G401 (cell line): Measurements from ENCODE around the gene SLC39A11. TPM values are rescaled to one million over a fixed set of nuclear protein-coding genes. Genes with fewer than 3 reads are reported as not detected.
A peak's percentile ranks its signal among the peaks of the same experiment; 100 is the strongest.
"Not testable (repeated sequence)": the region's sequence is repeated elsewhere in the genome, so short reads cannot be mapped to it uniquely, and the experiment has no call there.

Source experiments
- DNase-seq: peaks from one replicate; pipeline ENCODE4 v3.0.0-alpha.2; 2015; ENCODE audit warnings: low spot score
- in situ Hi-C: cut with HindIII; loops from 2 replicates; pipeline ENCODE4 v1.10.0; 2016; ENCODE audit warnings: low sequenced_read_pairs, mixed read lengths
- total RNA-seq: library from RNA; depleted of rRNA; stranded (reverse); fragments of >200 nt; shearing (Covaris generic); gene quantifications from 2 replicates; pipeline ENCODE4 v1.2.3, GENCODE V29; 2014

SLC39A11 gene
- total RNA-seq, 1 experiment from 2014 or later: 4.1 TPM

- in situ Hi-C loops: no loop called here
- DNase-seq: peak; percentile 88
These were observed 2.9 kb downstream of the SLC39A11 start for GRCh38 chr17:73089322-73090317.

DNA sequence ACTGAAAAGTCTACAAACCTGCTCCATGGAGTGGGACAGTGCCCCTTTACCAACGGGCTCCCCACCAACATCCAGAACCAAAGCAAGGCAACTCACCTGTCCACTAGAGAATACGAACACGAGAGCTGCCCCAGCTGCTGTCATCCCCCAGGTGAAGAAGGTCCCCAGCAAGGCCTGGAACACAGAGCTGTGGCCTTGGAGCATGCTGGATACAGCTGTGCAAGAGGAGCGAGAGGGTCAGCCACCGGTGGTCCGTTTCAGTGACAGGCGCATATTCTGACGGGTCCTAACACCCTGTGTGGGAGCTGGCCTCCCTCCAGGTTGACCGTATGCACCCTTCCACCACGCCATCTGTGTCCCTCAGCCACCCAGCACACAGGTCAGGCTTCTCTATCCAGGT, 3.9 kb downstream of the SLC39A11 start:
- DNase-seq: no peak
- in situ Hi-C loops: no loop called here

GRCh38 chr17:73083432-73083831, 9.1 kb downstream of the SLC39A11 start:
- in situ Hi-C loops: no loop called here

GRCh38 chr17:73074566-73074965, 17.9 kb downstream of the SLC39A11 start:
- in situ Hi-C loops: no loop called here
- no peak for DNase-seq

More at GRCh38 chr17:73083432-73083831, 9.1 kb downstream of the SLC39A11 start:
- DNase-seq: no peak

DNA sequence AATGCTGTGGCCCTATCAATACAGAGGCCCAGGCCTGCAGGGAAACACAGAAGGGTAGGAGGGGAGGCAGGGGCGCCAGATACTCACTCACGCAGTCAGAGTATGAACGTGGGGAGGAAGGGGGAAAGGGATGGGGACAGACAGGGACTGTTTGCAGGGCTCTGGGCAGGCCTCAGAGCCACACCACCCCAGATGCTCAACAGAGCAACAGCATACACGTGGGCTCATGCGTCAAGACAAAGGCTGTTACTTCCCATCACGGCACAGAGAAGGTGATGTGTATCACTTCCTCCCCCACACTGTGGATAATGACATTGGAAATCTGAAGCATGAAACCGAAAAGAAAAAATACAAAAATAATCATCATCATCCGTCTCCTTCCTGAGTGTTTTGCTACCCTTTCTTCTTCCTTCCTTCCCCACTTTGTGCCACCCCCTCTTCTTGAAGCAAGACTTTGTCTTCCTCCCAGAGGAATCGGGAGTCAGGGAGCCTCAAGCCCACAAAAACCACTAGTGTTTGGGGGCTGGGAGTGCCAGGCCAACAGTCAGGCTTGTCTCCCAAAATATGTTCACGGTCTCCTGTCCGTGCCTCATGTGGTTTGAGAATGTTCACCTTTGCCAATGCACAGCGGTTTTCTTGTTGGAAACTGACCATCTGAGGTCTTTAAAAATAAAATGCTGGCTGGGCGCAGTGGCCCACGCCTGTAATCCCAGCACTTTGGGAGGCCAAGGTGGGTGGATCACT, 20.1 kb downstream of the SLC39A11 start:
- no peak for DNase-seq
- in situ Hi-C loops: no loop called here

DNA sequence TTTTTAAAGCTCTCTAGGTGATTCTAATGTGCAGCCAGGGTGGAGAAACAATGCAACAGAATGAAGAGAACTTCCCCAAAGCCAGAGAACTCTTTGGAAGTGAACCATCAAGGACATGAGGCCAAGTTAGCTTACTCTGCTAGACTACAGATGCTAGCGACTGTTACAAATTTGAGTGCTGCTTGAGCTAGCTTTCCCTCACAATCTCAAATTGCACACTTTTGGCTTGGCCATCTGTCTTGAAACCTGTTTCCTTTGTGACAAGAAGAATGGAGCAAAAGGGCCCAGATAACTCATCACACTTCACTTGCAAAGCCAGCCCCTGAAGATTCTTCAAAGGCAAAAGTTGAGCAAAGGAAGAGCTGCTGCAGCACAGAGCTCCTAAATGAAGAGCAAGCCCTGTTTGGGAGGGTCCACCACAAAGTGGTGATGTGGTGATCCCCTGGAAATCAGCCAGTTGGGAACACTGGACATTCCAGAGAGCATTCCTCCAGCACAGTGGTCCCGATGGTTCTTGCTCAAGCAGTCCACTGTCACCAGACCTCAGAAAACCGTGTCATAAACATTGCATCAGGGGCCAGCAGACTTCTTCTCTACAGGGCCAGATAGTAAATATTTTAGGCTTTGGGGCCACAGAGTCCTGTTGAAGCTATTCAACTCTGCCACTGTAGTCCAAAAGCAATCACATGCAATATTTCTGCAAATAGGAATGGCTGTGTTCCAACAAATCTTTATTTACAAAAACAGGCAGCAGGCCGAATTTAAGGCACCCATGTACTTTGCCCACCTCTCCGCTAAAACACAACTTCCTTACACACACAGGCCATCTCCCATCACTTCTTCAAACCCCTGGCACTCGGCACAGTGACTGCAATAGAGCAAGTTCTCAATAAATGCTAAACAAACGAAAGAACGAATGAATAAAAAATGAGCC, 21.2 kb downstream of the SLC39A11 start:
- DNase-seq: peak; percentile 41
- in situ Hi-C loops: no loop called here

GRCh38 chr17:73069841-73070240, 22.6 kb downstream of the SLC39A11 start:
- in situ Hi-C loops: no loop called here
- no peak for DNase-seq

DNA sequence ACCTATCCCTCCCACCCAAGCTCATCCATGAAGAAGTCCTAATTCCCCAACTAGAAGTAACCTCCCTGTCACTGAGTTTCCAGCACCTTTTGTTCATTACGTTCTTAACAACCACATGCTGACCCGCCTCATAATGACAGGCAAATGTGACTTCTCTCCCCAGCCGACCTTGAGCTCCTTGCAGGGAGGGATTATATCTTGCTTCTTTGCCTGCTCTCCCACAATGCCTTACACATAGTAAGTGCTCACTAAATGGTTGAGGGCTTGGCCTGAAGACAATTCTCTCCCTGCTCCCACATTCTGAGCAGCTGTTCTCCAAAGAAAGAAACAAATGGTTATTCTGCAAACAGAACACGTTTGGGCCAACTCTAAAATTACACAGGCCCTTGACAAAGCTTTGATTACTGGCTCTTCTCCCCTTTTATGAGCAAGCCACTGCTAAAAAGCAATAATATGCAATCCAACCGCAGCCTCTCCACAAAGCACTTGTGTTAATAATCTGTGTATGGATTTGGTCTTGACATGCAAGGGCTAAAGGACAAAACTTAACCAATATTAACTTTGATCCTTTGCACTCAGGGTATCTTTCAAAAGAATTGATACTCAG, 23.2 kb downstream of the SLC39A11 start:
- in situ Hi-C loops: no loop called here
- DNase-seq: no peak

- in situ Hi-C loops: no loop called here
- peak; percentile 63 for DNase-seq
These were observed 23.9 kb downstream of the SLC39A11 start for GRCh38 chr17:73068322-73069153.

GRCh38 chr17:73067699-73068098, 24.8 kb downstream of the SLC39A11 start:
- DNase-seq, in situ Hi-C loops: not testable (repeated sequence)

GRCh38 chr17:73067075-73067474, 25.4 kb downstream of the SLC39A11 start:
- no peak for DNase-seq
- in situ Hi-C loops: no loop called here

DNA sequence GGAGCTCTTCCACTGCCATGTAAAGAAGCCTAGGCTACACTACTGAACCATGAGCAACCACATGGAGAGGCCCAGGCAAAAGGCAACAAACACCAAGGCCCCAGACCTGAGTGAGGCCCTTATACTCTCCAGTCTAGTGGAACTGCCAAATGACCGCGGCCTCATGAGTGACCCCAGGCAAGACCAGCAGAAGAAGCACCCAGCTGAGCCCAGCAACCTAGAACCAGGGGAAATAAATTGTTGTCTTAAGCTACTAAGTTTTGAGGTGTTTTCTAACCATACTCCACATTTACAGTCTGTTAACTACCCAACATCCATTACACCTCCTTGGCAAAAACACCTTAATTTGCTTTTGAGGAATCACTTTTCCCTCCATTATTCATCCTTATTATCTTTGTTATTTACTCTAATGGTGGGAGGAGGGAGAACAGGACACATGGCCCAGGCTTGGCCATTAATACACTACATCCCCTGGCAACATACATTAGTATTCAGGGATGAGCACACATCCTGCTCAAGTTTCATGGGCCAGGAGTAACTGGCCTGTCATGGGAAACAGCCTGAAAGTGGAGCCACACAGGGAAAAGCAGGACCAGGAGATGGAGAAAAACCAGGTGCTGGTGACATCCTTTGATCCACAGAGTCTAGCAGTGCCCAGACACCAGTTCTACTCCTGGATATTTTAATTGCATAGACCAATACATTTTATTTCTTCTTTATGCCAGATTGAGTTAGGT, 26.2 kb downstream of the SLC39A11 start:
- in situ Hi-C loops: no loop called here

DNA sequence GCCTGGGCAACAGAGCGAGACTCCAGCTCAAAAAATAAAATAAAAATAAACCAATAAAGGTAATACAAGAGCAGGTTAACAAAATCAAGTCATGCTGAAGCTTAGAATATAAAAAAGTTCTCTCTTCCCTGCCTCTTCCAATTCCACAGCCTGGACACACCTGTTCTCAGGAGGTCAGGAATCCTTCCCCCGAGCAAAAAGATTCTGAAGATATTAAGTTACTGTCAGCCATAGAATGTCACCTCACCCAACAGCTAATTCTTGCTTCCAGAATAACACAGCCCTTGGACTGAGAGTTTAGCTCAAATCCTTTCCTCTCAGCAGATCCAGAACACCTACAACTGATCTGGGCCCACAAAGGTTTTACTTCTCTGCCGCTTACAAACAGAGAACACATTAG, 27.1 kb downstream of the SLC39A11 start:
- DNase-seq: no peak
- in situ Hi-C loops: no loop called here

More for the DNA sequence above, 26.2 kb downstream of the SLC39A11 start:
- DNase-seq: no peak

DNA sequence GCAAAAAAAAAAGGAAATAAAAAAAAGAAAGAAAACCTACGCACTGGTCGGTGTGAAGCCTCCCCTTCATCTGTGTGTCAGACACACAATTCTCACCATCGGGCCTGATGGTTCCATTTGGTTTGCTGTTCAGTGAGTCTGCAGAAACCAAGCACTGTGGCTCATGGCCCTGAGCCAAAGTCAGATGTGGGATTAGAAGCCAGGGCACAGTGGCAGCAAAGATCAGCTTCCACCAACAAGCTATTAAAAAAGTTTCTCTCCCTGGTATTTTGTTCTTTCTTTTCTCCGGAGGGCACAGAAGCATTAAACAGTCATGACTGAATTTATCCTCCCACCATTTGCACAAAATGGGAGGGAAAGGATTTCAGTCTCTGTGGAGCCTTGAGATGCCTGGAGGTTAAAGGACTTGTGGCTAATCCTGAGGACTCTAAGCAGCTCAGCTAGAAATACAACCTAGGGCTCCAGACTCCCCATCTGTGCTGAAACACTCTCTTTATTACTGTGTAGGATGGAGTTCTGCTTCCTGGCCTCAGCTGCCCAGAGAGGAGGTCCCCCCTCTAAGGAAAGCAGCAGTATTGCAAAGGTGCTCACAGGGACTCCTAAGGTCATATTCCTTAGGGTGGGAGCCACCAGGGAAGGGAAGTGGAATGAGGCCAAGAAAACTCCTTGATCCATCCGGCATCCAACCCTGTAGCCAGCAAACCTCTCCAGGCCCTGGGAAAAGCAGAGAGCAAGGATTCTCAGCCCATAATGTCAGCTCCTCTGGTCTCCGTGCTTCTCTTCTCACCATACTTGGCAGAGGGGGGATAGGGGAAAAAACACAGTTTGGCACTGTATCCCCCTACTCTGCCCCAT, 28.2 kb downstream of the SLC39A11 start:
- in situ Hi-C loops: no loop called here
- DNase-seq: peak; percentile 21

DNA sequence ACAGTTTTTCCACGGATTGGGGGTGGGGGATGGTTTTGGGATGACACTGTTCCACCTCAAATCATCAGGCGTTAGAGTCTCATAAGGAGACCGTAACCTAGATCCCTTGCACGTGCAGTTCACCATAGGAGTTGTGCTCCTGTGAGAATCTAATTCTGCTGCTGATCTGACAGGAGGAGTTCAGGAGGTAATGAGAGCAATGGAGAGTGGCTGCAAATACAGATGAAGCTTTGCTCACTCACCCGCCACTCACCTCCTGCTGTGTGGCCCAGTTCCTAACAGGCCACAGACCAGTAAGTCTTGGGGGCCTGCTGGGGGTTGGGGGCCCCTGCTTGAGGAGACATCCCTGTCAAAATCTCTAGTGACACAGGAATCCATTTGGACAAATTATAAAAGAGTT, 29.8 kb downstream of the SLC39A11 start:
- in situ Hi-C loops: no loop called here
- DNase-seq: no peak

DNA sequence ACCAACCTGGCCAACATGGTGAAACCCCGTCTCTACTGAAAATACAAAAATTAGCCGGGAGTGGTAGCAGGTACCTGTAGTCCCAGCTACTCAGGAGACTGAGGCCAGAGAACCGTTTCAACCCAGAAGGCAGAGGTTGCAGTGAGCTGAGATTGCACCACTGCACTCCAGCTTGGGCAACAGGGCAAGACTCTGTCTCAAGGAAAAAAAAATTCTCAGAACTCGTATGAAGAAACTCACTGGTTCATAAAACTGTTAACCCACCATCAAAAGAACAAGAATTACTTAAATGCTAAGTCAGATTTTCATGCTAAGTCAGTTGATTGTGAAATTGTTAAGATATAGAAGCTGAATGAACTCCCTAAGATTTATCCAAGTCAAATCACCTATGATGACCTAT, 31.3 kb downstream of the SLC39A11 start:
- DNase-seq: no peak
- in situ Hi-C loops: no loop called here
